Eye (tissue), 1 donor: ENCODE results near the gene KCTD2.
"Not testable (repeated sequence)": the region's sequence is repeated elsewhere in the genome, so short reads cannot be mapped to it uniquely, and the experiment has no call there.

Experiments
- DNase-seq: peaks from one replicate; pipeline ENCODE4 v3.0.0-alpha.2; 2015

The KCTD2 gene

GRCh38 chr17:75046407-75047289 is at the start of gene KCTD2, which contains the start of gene ATP5PD:
KCTD2 (plus strand) TSS chr17:75047225; CDS start chr17:75047251, 26 bp downstream.
ATP5PD (minus strand) TSS chr17:75046969; CDS start chr17:75042650, 4,319 bp downstream.
- DNase-seq, result peak; percentile 98

GRCh38 chr17:74998783-74999182 is 48.2 kb upstream of the KCTD2 start:
- DNase-seq, result no peak

- no peak for DNase-seq
These were observed 47.5 kb upstream of the KCTD2 start for GRCh38 chr17:74999523-74999922.

GRCh38 chr17:75001915-75002843 is 44.8 kb upstream of the KCTD2 start:
- no peak for DNase-seq

GRCh38 chr17:75003070-75003956 is 43.7 kb upstream of the KCTD2 start:
- no peak for DNase-seq

GRCh38 chr17:75003957-75004355 is 43.1 kb upstream of the KCTD2 start:
- no peak for DNase-seq

- no peak for DNase-seq
These were observed 42.7 kb upstream of the KCTD2 start for GRCh38 chr17:75004371-75004770.

- no peak for DNase-seq
These were observed 41.7 kb upstream of the KCTD2 start for GRCh38 chr17:75005291-75005690.

GRCh38 chr17:75006084-75006483 is 40.9 kb upstream of the KCTD2 start:
- not testable (repeated sequence) for DNase-seq

- DNase-seq, result no peak
These were observed 40.4 kb upstream of the KCTD2 start for GRCh38 chr17:75006653-75007052.

- no peak for DNase-seq
These were observed 38.7 kb upstream of the KCTD2 start for GRCh38 chr17:75008373-75008772.

- no peak for DNase-seq
These were observed 37.8 kb upstream of the KCTD2 start for GRCh38 chr17:75009139-75009724.

- peak; percentile 69 for DNase-seq
These were observed 36.2 kb upstream of the KCTD2 start for GRCh38 chr17:75010683-75011400.

GRCh38 chr17:75011401-75012095 is 35.5 kb upstream of the KCTD2 start:
- DNase-seq, result peak; percentile 81

GRCh38 chr17:75012096-75012345 is 35.0 kb upstream of the KCTD2 start:
- DNase-seq, result no peak

- DNase-seq, result peak; percentile 94
These were observed 34.5 kb upstream of the KCTD2 start, which contains the start of gene MRPL58 for GRCh38 chr17:75012346-75013091. MRPL58 (plus strand) TSS chr17:75012670; CDS start chr17:75012687, 17 bp downstream.

- no peak for DNase-seq
These were observed 33.9 kb upstream of the KCTD2 start for GRCh38 chr17:75013092-75013559.

GRCh38 chr17:75019146-75019545 is 27.9 kb upstream of the KCTD2 start:
- DNase-seq, result no peak

GRCh38 chr17:75019710-75020109 is 27.3 kb upstream of the KCTD2 start:
- no peak for DNase-seq
